Amygdala (tissue), 56 donors: ENCODE data around the gene TRIM69.
"Not testable (repeated sequence)": the region's sequence is repeated elsewhere in the genome, so short reads cannot be mapped to it uniquely, and the experiment has no call there.

Experiments
- DNase-seq, 56 donors: peaks; one replicate each; lab custom pipeline; 2025; lab: John Stamatoyannopoulos, UW

Gene TRIM69

GRCh38 chr15:44736181-44736765, at the start of gene TRIM69:
Gene TRIM69 (plus strand): TSS chr15:44736528. CDS start chr15:44736705, 177 bp downstream.
- DNase-seq = no peak

GRCh38 chr15:44689318-44689717, 47.0 kb upstream of the TRIM69 start:
- not testable (repeated sequence) for DNase-seq

- DNase-seq = not testable (repeated sequence)
These were observed 46.1 kb upstream of the TRIM69 start for GRCh38 chr15:44690245-44690644.

- DNase-seq = no peak
These were observed 43.7 kb upstream of the TRIM69 start for GRCh38 chr15:44692659-44693058.

GRCh38 chr15:44694416-44694815, 41.9 kb upstream of the TRIM69 start:
- no peak for DNase-seq

GRCh38 chr15:44695294-44695693, 41.0 kb upstream of the TRIM69 start:
- DNase-seq = no peak

- DNase-seq = no peak
These were observed 39.3 kb upstream of the TRIM69 start for GRCh38 chr15:44697014-44697413.

GRCh38 chr15:44698641-44699040, 37.7 kb upstream of the TRIM69 start:
- DNase-seq = no peak

GRCh38 chr15:44700676-44701075, 35.7 kb upstream of the TRIM69 start:
- DNase-seq = not testable (repeated sequence)

GRCh38 chr15:44705986-44706385, 30.3 kb upstream of the TRIM69 start:
- no peak for DNase-seq

- no peak for DNase-seq
These were observed 29.9 kb upstream of the TRIM69 start for GRCh38 chr15:44706401-44706800.

GRCh38 chr15:44706946-44707636, 29.2 kb upstream of the TRIM69 start:
- DNase-seq = no peak

- DNase-seq = peak in 11 of 56 donors; percentile 1 to 51 (median 8)
These were observed 25.9 kb upstream of the TRIM69 start for GRCh38 chr15:44710236-44711095.

GRCh38 chr15:44711096-44711742, 25.1 kb upstream of the TRIM69 start, which contains the start of the genes B2M and PATL2:
Gene B2M (plus strand): TSS chr15:44711517. CDS start chr15:44711547, 30 bp downstream.
Gene PATL2 (minus strand): TSS chr15:44711323. CDS start chr15:44676490, 34,833 bp downstream.
- DNase-seq = peak; percentile 49 to 97 (median 90)

- DNase-seq = peak in 13 of 56 donors; percentile 29 to 69 (median 45)
These were observed 24.5 kb upstream of the TRIM69 start for GRCh38 chr15:44711743-44712345.

GRCh38 chr15:44712346-44713005, 23.9 kb upstream of the TRIM69 start:
- peak in 35 of 56 donors; percentile 5 to 63 (median 26) for DNase-seq

GRCh38 chr15:44713006-44713966, 23.0 kb upstream of the TRIM69 start:
- no peak for DNase-seq

GRCh38 chr15:44715142-44715796, 21.1 kb upstream of the TRIM69 start:
- no peak for DNase-seq
